Tibial nerve (tissue), 4 donors: ENCODE measurements around the gene TRAPPC4. TPM values are rescaled to one million over a fixed set of nuclear protein-coding genes. Genes with fewer than 3 reads are reported as not detected.
"Not testable (repeated sequence)": the region's sequence is repeated elsewhere in the genome, so short reads cannot be mapped to it uniquely, and the experiment has no call there.

ENCODE experiments used
- DNase-seq, 2 donors: peaks; one replicate each; pipeline ENCODE4 v3.0.0-alpha.2; 2019; ENCODE audit warnings: low spot score in 2 of 2
- H3K27ac ChIP-seq, 4 donors: fragments of 200-600 bp; sonication (generic) in 3 of 4; one replicate each; pipeline ENCODE4 v1.5.1; 2017 to 2019; ENCODE audit warnings: mild to moderate bottlenecking in 1 of 4
- H3K27me3 ChIP-seq, 2 donors: fragments of 200-600 bp; sonication (generic) in 1 of 2; one replicate each; pipeline versions ENCODE4 v1.5.1 to v1.6.0; 2017 to 2019
- H3K36me3 ChIP-seq, 3 donors: fragments of 200-600 bp; sonication (generic); one replicate each; pipeline ENCODE4 v1.5.1; 2018 to 2019
- H3K4me1 ChIP-seq, 4 donors: fragments of 200-600 bp; sonication (generic) in 3 of 4; one replicate each; pipeline ENCODE4 v1.5.1; 2017 to 2019
- H3K4me3 ChIP-seq, 4 donors: fragments of 200-600 bp; sonication (generic) in 3 of 4; one replicate each; pipeline ENCODE4 v1.5.1; 2017 to 2019; ENCODE audit warnings: mild to moderate bottlenecking in 1 of 4, moderate library complexity in 1 of 4
- H3K9me3 ChIP-seq, 4 donors: fragments of 200-600 bp; sonication (generic) in 3 of 4; one replicate each; pipeline ENCODE4 v1.5.1; 2017 to 2019
- EP300 ChIP-seq, 2 donors: sonication (generic); formaldehyde crosslinking; IDR thresholded peaks; one replicate each; pipeline ENCODE4 v1.6.1; 2017; ENCODE audit warnings: antibody characterized with exemption in 2 of 2, mild to moderate bottlenecking in 1 of 2
- POLR2A ChIP-seq, 2 donors: fragments of 450-650 bp; IDR thresholded peaks; one replicate each; pipeline ENCODE4 v1.6.1; 2017; ENCODE audit warnings: antibody characterized with exemption in 2 of 2, mild to moderate bottlenecking in 2 of 2, moderate library complexity in 2 of 2
- WGBS, 2 donors: methylation state at CpG; one replicate each; pipeline ENCODE4 v1.1.5; 2018; 5-methylcytosine and 5-hydroxymethylcytosine counted together
- total RNA-seq, 4 donors: library from RNA; depleted of rRNA; stranded (reverse); fragments of >200 nt; gene quantifications; one replicate each; pipeline ENCODE4 v1.1.0, GENCODE V29; 2016
- TF ChIP-seq, protein P1 (sequence below), 5 experiments: fragments of 200-600 bp in 3 of 5; fragments of 450-650 bp in 2 of 5; sonication (generic) in 3 of 5; IDR thresholded peaks; one replicate each; pipeline ENCODE4 v1.5.1; 2016 to 2019; ENCODE audit warnings: antibody characterized with exemption in 5 of 5, mild to moderate bottlenecking in 3 of 5, moderate library complexity in 2 of 5

The TRAPPC4 gene
- total RNA-seq, 4 donors from 2014 or later = 64.7 to 92.0 (median 81.8) TPM

GRCh38 chr11:119055901-119056300 is 37.3 kb downstream of the TRAPPC4 start:
- Histone ChIP-seq H3K4me3 (peak overlapping the region; percentile 91 to 99 (median 96)), H3K36me3 (peaks cover 0 to 44% (median 37%) of the 10 kb centered on the region in 3 donors), H3K9me3 (no peaks in the 10 kb centered on the region), H3K27me3 (no peaks in the 10 kb centered on the region), H3K27ac (peak overlapping the region in 3 of 4 donors; percentile 91 to 96 (median 91)), H3K4me1 (peaks cover 0 to 26% (median 15%) of the 10 kb centered on the region in 4 donors)
- no peak for DNase-seq
- WGBS, 2 donors = 29 to 30% methylated on average over 6 of the region's 6 CpGs
- TF ChIP-seq EP300 (IDR thresholded peaks at IDR 0.05) (no peak), POLR2A (IDR thresholded peaks at IDR 0.05) (no peak)
- TF ChIP-seq, protein P1, sequence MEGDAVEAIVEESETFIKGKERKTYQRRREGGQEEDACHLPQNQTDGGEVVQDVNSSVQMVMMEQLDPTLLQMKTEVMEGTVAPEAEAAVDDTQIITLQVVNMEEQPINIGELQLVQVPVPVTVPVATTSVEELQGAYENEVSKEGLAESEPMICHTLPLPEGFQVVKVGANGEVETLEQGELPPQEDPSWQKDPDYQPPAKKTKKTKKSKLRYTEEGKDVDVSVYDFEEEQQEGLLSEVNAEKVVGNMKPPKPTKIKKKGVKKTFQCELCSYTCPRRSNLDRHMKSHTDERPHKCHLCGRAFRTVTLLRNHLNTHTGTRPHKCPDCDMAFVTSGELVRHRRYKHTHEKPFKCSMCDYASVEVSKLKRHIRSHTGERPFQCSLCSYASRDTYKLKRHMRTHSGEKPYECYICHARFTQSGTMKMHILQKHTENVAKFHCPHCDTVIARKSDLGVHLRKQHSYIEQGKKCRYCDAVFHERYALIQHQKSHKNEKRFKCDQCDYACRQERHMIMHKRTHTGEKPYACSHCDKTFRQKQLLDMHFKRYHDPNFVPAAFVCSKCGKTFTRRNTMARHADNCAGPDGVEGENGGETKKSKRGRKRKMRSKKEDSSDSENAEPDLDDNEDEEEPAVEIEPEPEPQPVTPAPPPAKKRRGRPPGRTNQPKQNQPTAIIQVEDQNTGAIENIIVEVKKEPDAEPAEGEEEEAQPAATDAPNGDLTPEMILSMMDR (IDR thresholded peaks at IDR 0.05) = no peak

GRCh38 chr11:119056421-119056999 is 37.9 kb downstream of the TRAPPC4 start:
- TF ChIP-seq EP300 (IDR thresholded peaks at IDR 0.05) = no peak
- TF ChIP-seq, protein P1 (IDR thresholded peaks at IDR 0.05) = no peak
- TF ChIP-seq POLR2A (IDR thresholded peaks at IDR 0.05) = no peak
- peaks cover 0 to 26% (median 15%) of the 10 kb centered on the region in 4 donors for H3K4me1 ChIP-seq
- DNase-seq = no peak
- H3K4me3 ChIP-seq = peak overlapping the region; percentile 91 to 99 (median 96)
- no peaks in the 10 kb centered on the region for H3K27me3 ChIP-seq
- no peaks in the 10 kb centered on the region for H3K9me3 ChIP-seq
- 0 to 1% methylated on average over 17 to 27 of the region's 48 CpGs for WGBS, 2 donors
- peak overlapping the region; percentile 78 to 96 (median 91) for H3K27ac ChIP-seq
- peaks cover 0 to 38% (median 32%) of the 10 kb centered on the region in 3 donors for H3K36me3 ChIP-seq

DNA sequence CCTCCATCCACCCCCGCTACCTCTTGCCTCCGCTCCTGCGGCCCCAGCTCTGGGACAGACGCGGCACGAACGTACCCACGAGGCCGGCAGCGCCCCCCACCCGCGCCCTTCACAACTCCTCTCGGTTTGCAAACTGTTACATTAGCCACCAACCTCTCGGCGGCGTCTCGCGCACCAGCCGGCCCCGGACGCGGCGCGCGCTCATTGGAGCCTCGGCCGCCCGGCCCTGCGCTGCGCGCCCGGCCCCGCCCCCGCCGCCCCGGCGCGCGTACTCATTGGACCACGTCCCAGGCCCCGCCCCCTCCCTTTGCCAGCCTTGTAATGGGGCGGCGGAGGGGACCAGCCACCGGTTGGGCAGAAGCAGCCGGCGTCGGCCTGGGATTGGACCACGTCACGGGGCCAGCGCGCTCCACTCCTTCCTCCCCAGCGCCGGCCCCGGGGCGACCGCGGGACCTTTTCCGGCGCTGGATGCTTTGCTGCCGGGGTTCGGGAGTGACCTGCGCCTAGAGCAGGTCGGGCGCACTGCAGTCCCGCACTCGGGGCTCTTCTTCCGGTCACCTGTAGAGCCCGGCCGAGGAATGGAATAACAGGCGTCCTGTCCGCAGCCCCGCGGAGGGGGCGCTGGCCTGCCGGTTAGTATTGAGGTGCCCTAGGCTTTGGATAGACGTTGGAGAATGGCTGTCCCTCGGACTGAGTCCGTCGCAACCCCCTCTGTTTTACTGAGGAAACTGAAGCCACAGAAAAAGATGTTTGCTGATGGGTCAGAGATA is 38.6 kb downstream of the TRAPPC4 start, which contains the start of gene HYOU1:
HYOU1 (minus strand) TSS at position 206 of the 770 bp plus-strand sequence. CDS start 1,045 bp downstream, outside the sequence.
- Histone ChIP-seq H3K27ac (peak within 1 kb of the TSS; percentile 83 to 96 (median 91)), H3K27me3 (no peaks in the 10 kb centered on the region), H3K4me3 (peak within 1 kb of the TSS; percentile 91 to 99 (median 96)), H3K9me3 (no peaks in the 10 kb centered on the region), H3K4me1 (peaks cover 0 to 27% (median 15%) of the 10 kb centered on the region in 4 donors), H3K36me3 (peaks cover 0 to 32% (median 25%) of the 10 kb centered on the region in 3 donors)
- peak; percentile 75 to 79 for TF ChIP-seq EP300 (IDR thresholded peaks at IDR 0.05)
- TF ChIP-seq POLR2A (IDR thresholded peaks at IDR 0.05) = peak; percentile 69 to 75
- TF ChIP-seq, protein P1 (IDR thresholded peaks at IDR 0.05) = peak in 3 of 5 experiments; percentile 9 to 50 (median 14)
- DNase-seq = peak; percentile 99
- 0 to 1% methylated on average over 28 to 31 of the region's 79 CpGs for WGBS, 2 donors

- not testable (repeated sequence) for H3K9me3 ChIP-seq, H3K27ac ChIP-seq, DNase-seq, H3K27me3 ChIP-seq, H3K4me3 ChIP-seq
- WGBS, 2 donors = 81 to 90% methylated on average over 13 to 17 of the region's 35 CpGs
- H3K36me3 ChIP-seq = peaks cover 0 to 12% (median 9%) of the 10 kb centered on the region in 3 donors
- peaks cover 0 to 39% (median 15%) of the 10 kb centered on the region in 4 donors for H3K4me1 ChIP-seq
Measured at GRCh38 chr11:119059128-119059527, 40.6 kb downstream of the TRAPPC4 start.

- Histone ChIP-seq H3K27me3 (no peaks in the 10 kb centered on the region), H3K27ac (no peak overlapping the region), H3K9me3 (no peaks in the 10 kb centered on the region), H3K4me1 (peaks cover 0 to 36% (median 11%) of the 10 kb centered on the region in 4 donors), H3K36me3 (no peaks in the 10 kb centered on the region), H3K4me3 (no peak overlapping the region)
- TF ChIP-seq POLR2A (IDR thresholded peaks at IDR 0.05) = no peak
- TF ChIP-seq, protein P1 (IDR thresholded peaks at IDR 0.05) = no peak
- 94 to 99% methylated on average over 3 of the region's 3 CpGs for whole genome bisulfite sequencing, 2 donors
- DNase-seq = no peak
Measured at GRCh38 chr11:119061256-119061655, 42.7 kb downstream of the TRAPPC4 start.
